SK-N-SH treated with all-trans-retinoic acid at 6 μM for 48 hours (cell line): ENCODE results near the gene MT1H.

Experiments
- ARNTL ChIP-seq: fragments of 450-650 bp; formaldehyde crosslinking; IDR thresholded peaks from 2 replicates; pipeline ENCODE4 v1.5.0; 2020; ENCODE audit warnings: low read depth, mild to moderate bottlenecking, moderate library complexity, borderline replicate concordance
- RARB ChIP-seq: fragments of 250-450 bp; sonication (Bioruptor Pico); IDR thresholded peaks from 2 replicates; pipeline ENCODE4 v1.8.0; 2021; ENCODE audit warnings: mild to moderate bottlenecking, moderate library complexity
- TOX ChIP-seq: fragments of 250-450 bp; sonication (Bioruptor Pico); IDR thresholded peaks from 2 replicates; pipeline ENCODE4 v1.8.0; 2021; ENCODE audit warnings: mild to moderate bottlenecking, moderate library complexity, borderline replicate concordance

GRCh38 chr16:56662357-56663354 lies 7.0 kb upstream of the MT1H start:
- TF ChIP-seq RARB (CRISPR knock-in tag): no peak
- no peak for TF ChIP-seq ARNTL
- TF ChIP-seq TOX: no peak
